H54 (cell line): ENCODE data around the gene LTBP1.

Source experiments
- DNase-seq: peaks from one replicate; pipeline ENCODE4 v3.0.0; 2011; ENCODE audit warnings: low spot score, mixed read lengths; ENCODE audit not compliant: insufficient read length
- FAIRE-seq: peaks from 3 replicates; lab custom pipeline; 2011; peaks lifted over from hg19 to GRCh38; lab: Jason Lieb, UNC
- POLR2A ChIP-seq: IDR thresholded peaks from 2 replicates; pipeline ENCODE4 v1.6.1; 2011; ENCODE audit warnings: low read depth, mild to moderate bottlenecking, low read length

LTBP1 gene

GRCh38 chr2:33250417-33251029 is 303.8 kb downstream of the LTBP1 start:
- no peak for TF ChIP-seq POLR2A

GRCh38 chr2:33256162-33256755 is 309.5 kb downstream of the LTBP1 start:
- FAIRE-seq = no peak
- TF ChIP-seq POLR2A = no peak

More at GRCh38 chr2:33250417-33251029, 303.8 kb downstream of the LTBP1 start:
- DNase-seq = no peak
- no peak for FAIRE-seq

DNA sequence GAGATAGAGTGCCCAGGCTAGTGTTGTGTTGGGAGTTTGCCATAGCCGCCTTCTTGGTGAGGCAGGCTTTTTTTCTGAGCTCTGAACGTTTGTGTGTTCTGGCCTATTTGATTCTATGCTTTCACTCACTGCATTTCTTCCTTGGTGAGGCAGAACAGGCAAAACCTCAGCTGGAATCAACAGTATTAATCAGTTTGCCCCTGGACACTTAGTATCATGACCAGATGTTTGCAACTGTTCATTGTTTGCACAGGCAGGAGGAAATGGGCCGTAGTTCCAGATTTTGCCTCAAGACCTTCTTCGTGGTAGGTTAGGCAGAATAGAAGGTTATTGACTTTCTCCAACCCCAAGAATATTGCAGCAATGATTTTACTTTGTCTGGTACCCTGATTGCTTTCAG is 311.6 kb downstream of the LTBP1 start:
- DNase-seq (no peak), FAIRE-seq (no peak)
- no peak for TF ChIP-seq POLR2A

More at GRCh38 chr2:33256162-33256755, 309.5 kb downstream of the LTBP1 start:
- DNase-seq = no peak

GRCh38 chr2:33262097-33262496 is 315.3 kb downstream of the LTBP1 start:
- DNase-seq = no peak
- TF ChIP-seq POLR2A = no peak
- no peak for FAIRE-seq

GRCh38 chr2:33264766-33265165 is 318.0 kb downstream of the LTBP1 start:
- DNase-seq (no peak), FAIRE-seq (no peak)
- no peak for TF ChIP-seq POLR2A

GRCh38 chr2:33265584-33266338 is 319.0 kb downstream of the LTBP1 start:
- no peak for TF ChIP-seq POLR2A
- FAIRE-seq (no peak), DNase-seq (no peak)

DNA sequence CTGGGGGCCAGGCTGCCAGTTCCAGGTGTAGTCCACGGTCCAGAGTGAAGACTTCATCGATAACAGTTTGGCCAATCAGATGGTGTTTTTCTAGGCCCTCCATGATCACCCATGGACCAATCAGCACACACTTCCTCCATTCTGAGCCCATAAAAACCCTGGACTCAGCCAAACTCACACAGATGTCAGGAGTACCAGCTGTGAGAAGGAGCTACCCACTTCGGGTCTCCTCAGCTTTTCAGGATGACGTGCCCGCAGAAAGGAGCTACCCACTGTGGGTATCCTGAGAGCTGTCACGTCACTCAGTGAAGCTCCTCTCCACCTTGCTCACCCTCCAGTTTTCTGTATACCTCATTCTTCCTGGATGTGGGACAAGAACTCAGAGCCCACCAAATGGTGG is 319.7 kb downstream of the LTBP1 start:
- DNase-seq (no peak), FAIRE-seq (no peak)
- no peak for TF ChIP-seq POLR2A

GRCh38 chr2:33267043-33267442 is 320.3 kb downstream of the LTBP1 start:
- DNase-seq = no peak
- no peak for FAIRE-seq
- no peak for TF ChIP-seq POLR2A

DNA sequence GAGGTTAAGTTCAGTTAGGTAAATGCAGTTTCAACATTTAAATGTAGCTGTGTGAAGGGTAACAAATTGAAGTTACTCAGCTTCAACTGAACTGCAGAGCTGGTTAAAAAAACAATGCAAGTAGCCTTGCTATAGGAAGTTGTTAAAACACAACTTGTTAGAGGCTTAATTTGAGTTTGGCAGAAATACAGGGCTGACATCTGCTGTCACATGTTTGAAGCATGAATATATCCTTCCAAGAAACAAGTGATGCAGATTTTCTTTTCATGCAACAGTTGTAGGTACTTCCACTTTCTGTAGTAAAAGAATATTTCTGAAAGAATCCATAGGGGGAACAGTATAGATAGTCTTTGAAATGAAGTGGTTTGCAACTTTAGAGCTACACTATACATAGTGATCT is 321.0 kb downstream of the LTBP1 start:
- no peak for TF ChIP-seq POLR2A
- FAIRE-seq (peak; percentile 30), DNase-seq (no peak)

DNA sequence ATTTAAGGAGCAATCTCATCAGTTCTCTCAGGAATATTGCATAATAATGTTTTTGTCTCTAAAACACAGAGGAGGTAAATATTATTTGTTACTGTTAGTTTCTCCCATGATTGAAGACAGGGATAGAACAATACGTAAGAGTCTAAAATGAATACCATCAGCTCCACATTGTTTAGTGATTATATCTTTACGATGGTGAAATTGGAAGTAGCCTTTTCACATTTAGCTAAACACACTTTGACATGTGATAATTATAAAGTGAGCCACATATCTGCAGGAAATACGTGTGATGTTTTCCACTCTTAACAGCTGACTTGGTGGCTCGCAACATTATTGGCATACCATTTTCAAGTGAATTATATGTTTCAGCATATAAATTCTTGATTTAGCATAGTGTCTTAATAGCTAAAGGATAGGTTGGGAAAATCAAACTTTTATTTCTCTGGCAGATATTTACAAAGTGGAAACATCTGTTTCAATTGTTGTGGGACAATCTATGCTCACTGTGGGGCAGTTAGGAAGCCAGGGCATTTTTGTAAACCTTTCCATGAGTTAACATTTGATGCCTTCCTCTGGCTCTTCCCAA is 321.6 kb downstream of the LTBP1 start:
- DNase-seq = no peak
- no peak for TF ChIP-seq POLR2A
- FAIRE-seq = no peak

DNA sequence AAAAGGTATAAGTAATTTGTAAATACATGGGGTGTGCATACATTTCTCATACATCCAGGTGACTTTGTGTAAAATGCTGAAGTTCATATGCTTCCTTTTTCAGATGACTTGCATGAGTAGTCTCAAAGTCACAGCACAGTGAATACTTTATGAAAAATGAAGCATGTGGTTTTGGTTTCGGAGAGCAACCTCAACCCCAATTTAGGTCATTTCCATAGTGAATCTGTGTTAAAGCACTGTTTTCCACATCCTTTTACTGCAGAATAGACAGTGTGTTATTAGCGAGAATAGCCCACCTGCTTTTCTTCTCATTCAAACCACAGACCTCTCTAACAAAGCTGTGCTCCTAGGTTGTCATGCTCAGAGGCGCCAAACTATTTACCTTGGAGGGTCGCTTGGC is 325.2 kb downstream of the LTBP1 start:
- FAIRE-seq = peak; percentile 50
- TF ChIP-seq POLR2A = no peak
- DNase-seq = no peak

DNA sequence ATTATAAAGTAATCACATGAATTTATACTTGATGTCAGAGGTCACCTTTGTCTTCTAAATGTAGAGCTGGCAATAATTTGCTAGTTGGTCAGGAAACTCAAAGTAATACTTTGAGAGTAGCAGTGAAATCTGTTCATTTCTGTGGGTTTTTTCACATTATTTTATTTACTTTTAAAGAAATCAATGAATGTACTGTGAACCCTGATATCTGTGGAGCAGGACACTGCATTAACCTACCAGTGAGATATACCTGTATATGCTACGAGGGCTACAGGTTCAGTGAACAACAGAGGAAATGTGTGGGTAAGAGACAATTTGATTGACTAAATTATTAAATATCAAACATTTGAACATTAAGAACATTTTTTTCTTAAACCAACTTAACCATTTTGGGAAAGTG is 326.7 kb downstream of the LTBP1 start:
- no peak for TF ChIP-seq POLR2A
- no peak for DNase-seq
- FAIRE-seq = no peak

DNA sequence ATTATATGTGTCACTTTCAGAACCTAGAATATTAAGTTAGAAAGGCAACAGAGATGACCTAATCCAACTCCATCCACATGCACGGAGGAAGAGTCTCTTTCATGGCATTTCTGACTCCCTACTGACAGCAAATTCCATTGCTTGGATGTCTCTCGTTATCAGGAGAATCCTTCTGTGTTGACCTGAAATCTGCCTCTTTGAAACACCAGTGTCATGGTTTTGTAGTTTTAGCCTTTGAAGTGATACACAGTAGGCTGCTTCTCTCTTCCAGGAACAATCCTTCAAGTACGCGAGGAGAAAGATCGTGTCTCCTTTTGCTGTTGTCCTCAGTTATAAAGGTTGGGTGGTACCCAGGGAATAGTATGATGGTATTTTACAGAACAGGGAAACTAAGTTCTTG is 327.8 kb downstream of the LTBP1 start:
- no peak for TF ChIP-seq POLR2A
- DNase-seq (no peak), FAIRE-seq (no peak)
